Gastrocnemius medialis (tissue), 4 donors: ENCODE data around the gene NTM.

Experiments used
- POLR2A ChIP-seq, 2 donors: fragments of 450-650 bp; IDR thresholded peaks; one replicate each; pipeline ENCODE4 v1.6.1; 2017; ENCODE audit warnings: antibody characterized with exemption in 2 of 2, mild to moderate bottlenecking in 2 of 2, moderate library complexity in 2 of 2
- TF ChIP-seq, protein P1 (sequence below), 5 experiments: fragments of 450-650 bp in 3 of 5; fragments of 200-600 bp in 2 of 5; sonication (generic) in 2 of 5; IDR thresholded peaks in 4 of 5; conservative IDR thresholded peaks in 1 of 5; 1 replicate in 4 of 5; 2 replicates in 1 of 5; pipeline ENCODE4 v1.5.1; 2016 to 2019; ENCODE audit warnings: antibody characterized with exemption in 5 of 5, mild to moderate bottlenecking in 3 of 5, moderate library complexity in 3 of 5

DNA sequence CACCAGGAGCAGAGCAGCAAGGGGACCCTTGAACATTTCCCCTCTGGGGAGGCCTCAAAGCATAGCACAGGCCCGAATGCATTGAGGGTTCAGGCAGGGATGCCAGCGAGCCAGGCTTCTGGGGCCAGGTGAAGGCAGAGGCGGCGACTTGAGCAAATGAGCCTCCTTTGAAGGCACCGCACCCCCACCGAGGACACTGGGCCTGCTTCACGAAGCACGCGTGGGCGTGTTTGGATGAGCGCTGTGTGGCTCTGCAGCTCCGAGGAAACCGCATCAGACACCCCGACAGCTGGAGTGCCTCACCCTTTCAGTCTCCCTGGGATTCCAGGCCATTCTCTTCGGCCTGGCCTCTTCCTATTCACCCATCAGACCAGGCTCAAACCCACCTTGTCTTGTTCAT is 301.8 kb downstream of the NTM start:
- TF ChIP-seq, protein P1, sequence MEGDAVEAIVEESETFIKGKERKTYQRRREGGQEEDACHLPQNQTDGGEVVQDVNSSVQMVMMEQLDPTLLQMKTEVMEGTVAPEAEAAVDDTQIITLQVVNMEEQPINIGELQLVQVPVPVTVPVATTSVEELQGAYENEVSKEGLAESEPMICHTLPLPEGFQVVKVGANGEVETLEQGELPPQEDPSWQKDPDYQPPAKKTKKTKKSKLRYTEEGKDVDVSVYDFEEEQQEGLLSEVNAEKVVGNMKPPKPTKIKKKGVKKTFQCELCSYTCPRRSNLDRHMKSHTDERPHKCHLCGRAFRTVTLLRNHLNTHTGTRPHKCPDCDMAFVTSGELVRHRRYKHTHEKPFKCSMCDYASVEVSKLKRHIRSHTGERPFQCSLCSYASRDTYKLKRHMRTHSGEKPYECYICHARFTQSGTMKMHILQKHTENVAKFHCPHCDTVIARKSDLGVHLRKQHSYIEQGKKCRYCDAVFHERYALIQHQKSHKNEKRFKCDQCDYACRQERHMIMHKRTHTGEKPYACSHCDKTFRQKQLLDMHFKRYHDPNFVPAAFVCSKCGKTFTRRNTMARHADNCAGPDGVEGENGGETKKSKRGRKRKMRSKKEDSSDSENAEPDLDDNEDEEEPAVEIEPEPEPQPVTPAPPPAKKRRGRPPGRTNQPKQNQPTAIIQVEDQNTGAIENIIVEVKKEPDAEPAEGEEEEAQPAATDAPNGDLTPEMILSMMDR (IDR thresholded peaks at IDR 0.05 in 4 of 5, conservative IDR thresholded peaks at IDR 0.05 in 1 of 5): no peak
- no peak for TF ChIP-seq POLR2A (IDR thresholded peaks at IDR 0.05)
